ENCODE measurements around the gene CHAF1B. TPM values are rescaled to one million over a fixed set of nuclear protein-coding genes. Genes with fewer than 3 reads are reported as not detected.

The CHAF1B gene
- total and polyA plus RNA-seq, 5 donors from 2014 or later, result 1.4 to 10.0 (median 3.4) TPM

DNA sequence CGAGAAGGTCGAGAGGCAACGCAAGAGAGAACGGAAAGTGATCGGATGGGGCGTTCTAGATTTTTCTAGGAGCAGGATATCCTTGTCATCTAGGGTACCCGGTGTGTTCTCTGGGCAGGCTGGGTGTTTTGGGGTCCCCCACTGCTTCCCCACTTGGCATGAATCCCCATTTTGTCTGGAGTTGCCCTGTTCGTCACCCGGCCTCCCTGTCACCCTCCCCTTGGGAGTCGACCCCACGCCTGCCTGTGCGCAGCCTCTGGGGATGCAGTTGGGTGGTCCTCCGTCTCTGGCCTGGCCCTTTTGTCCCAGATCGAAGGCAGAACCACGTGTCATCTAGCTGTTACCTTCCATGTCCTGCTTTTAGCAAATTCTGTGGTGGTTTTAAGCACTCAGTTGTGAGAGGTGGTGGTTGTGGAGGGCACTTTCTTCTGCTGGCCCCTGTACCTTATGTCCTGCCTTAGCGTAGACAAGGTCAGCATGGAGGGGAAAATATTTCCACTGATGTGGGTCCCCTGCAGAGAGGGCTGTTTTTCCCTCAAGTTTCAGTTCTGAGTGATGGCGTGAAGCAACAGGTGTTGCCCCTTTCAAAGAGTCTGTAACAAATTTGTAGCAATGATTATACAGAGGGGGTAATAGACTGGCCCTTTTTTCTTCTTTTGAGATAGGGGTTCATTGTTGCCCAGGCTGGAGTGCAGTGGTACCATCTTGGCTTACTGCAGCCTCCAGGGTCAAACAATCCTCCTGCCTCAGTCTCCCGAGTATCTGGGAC is 35.6 kb downstream of the CHAF1B start:
- Mint-ChIP-seq H3K4me3 (no peak overlapping the region), H3K27ac (peak overlapping the region in 2 of 3 donors; percentile 32 to 62), H3K4me1 (no peaks in the 10 kb centered on the region), H3K9me3 (no peaks in the 10 kb centered on the region), H3K27me3 (no peaks in the 10 kb centered on the region), H3K36me3 (peaks cover 5% of the 10 kb centered on the region)
- Histone ChIP-seq H3K4me1 (ENCODE audit: control insufficient read depth, insufficient read depth, low read length, poor library complexity, severe bottlenecking) (no peaks in the 10 kb centered on the region), H3K9me3 (ENCODE audit: control insufficient read depth in 2 of 2, low read length in 2 of 2) (no peaks in the 10 kb centered on the region), H3K4me3 (ENCODE audit: low read depth, low read length) (no peak overlapping the region), H3K27me3 (ENCODE audit: control insufficient read depth, insufficient read depth, low read length) (no peaks in the 10 kb centered on the region), H3K27ac (ENCODE audit: insufficient read depth, low read length, poor library complexity, severe bottlenecking) (no peak overlapping the region), H3K36me3 (ENCODE audit: control insufficient read depth, insufficient read depth, low read length) (peaks cover 7% of the 10 kb centered on the region)
- no peak for DNase-seq
- no peak for ATAC-seq (ENCODE audit: low read depth in 2 of 2)

DNA sequence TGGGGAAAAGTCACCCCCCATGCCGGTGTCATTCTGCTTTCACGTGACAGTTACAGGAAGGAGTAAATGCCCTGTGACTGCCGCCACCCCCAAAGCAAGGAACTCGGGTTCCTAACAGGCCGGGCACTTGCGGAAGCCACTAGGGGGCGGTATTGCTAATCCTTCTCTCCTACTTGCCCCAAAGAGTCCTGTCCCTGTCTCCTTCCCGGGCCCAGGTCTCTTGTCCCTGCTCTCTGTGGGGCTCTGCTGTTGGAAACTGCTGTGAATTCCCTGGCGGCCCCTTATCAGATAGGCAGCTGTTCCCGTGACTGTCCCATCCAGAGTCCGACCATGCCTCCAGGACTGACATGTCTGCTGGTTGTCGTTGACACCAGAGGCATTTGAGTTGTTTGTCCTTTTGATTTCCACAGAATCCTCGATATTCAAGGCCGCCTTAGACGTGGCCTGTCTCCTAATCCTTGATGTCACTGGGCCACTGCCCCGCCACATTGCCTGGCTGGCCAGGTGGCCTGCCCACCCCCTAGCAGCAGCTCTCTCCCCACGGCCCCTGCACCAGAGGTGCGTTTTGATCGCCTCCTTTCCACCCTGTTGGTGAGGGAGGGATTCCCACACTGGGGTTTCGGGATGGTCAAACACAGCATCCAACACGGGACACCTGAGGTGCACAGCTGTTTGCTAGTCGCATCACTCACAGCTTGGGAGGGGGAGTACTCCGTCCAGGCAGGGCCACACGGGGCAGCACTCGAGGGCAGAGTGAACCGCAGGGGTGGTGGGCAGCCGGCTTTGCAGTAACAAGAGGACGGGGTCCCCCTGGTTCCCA is 37.3 kb downstream of the CHAF1B start:
- Mint-ChIP-seq H3K4me1 (no peaks in the 10 kb centered on the region), H3K4me3 (no peak overlapping the region), H3K27me3 (no peaks in the 10 kb centered on the region), H3K9me3 (no peaks in the 10 kb centered on the region), H3K36me3 (no peaks in the 10 kb centered on the region), H3K27ac (no peak overlapping the region)
- H3K4me1 ChIP-seq (ENCODE audit: control insufficient read depth, insufficient read depth, low read length, poor library complexity, severe bottlenecking), result no peaks in the 10 kb centered on the region
- no peak overlapping the region for H3K4me3 ChIP-seq (ENCODE audit: low read depth, low read length)
- H3K27me3 ChIP-seq (ENCODE audit: control insufficient read depth, insufficient read depth, low read length), result no peaks in the 10 kb centered on the region
- DNase-seq (peak in 1 of 3 donors; percentile 47), ATAC-seq (ENCODE audit: low read depth in 2 of 2) (no peak)
- H3K36me3 ChIP-seq (ENCODE audit: control insufficient read depth, insufficient read depth, low read length), result no peaks in the 10 kb centered on the region
- no peaks in the 10 kb centered on the region for H3K9me3 ChIP-seq (ENCODE audit: control insufficient read depth in 2 of 2, low read length in 2 of 2)
- no peak overlapping the region for H3K27ac ChIP-seq (ENCODE audit: insufficient read depth, low read length, poor library complexity, severe bottlenecking)

DNA sequence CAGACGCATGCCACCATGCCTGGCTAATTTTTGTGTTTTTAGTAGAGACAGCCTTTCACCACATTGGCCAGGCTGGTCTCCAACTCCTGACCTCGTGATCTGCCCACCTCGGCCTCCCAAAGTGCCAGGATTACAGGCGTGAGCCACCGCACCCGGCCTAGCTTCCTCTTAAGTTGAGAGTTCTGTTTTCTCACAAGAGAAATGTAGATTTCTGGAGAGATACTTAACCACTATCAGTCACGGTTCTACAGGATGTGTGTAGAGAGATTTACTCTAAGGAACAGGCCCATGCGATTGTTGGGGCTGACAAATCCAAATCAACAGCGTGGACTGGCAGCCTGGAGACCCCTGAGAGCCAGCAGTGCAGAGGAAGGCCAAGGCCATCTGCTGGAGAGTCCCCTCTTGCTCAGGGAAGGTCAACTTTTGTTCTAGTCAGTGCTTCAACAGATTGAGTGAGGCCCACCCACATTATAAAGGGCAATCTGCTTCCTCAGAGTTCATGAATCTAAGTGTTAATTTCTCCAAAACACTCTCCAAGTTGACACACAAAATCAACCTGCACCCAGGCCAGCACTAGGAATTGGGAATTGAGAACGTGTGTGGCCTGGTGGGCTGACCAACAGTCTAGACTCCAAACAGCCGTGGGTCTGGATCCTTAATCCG is 38.7 kb downstream of the CHAF1B start:
- no peak overlapping the region for H3K27ac Mint-ChIP-seq
- H3K9me3 Mint-ChIP-seq, result no peaks in the 10 kb centered on the region
- no peaks in the 10 kb centered on the region for H3K4me1 Mint-ChIP-seq

DNA sequence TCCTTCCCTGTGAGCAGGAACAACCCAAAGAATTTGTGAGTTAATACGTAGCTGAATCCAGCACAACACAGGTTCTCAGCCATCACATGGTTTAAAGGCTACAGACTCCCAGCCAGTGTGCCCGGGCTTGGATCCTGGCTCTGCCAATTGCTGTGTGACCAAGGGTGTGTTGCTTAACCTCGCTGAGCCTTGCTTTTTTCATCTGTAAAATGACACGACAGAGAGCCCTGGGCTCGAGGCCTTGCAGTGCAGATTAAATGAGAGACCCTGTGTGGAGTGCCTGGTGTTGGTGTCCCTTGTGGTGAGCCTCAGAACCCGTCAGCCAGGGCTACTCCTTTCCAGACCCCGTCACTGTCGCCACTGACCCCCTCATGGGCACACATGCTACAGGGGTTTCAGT is 39.4 kb downstream of the CHAF1B start:
- Histone ChIP-seq H3K27ac (ENCODE audit: insufficient read depth, low read length, poor library complexity, severe bottlenecking) (no peak overlapping the region), H3K4me1 (ENCODE audit: control insufficient read depth, insufficient read depth, low read length, poor library complexity, severe bottlenecking) (no peaks in the 10 kb centered on the region), H3K9me3 (ENCODE audit: control insufficient read depth in 2 of 2, low read length in 2 of 2) (no peaks in the 10 kb centered on the region), H3K27me3 (ENCODE audit: control insufficient read depth, insufficient read depth, low read length) (no peaks in the 10 kb centered on the region), H3K36me3 (ENCODE audit: control insufficient read depth, insufficient read depth, low read length) (no peaks in the 10 kb centered on the region), H3K4me3 (ENCODE audit: low read depth, low read length) (no peak overlapping the region)
- Mint-ChIP-seq H3K4me1 (no peaks in the 10 kb centered on the region), H3K36me3 (no peaks in the 10 kb centered on the region), H3K27ac (no peak overlapping the region), H3K27me3 (no peaks in the 10 kb centered on the region), H3K4me3 (no peak overlapping the region), H3K9me3 (no peaks in the 10 kb centered on the region)
- no peak for ATAC-seq (ENCODE audit: low read depth in 2 of 2)
- no peak for DNase-seq

More for the DNA sequence above, 38.7 kb downstream of the CHAF1B start:
- DNase-seq (peak in 1 of 3 donors; percentile 20), ATAC-seq (ENCODE audit: low read depth in 2 of 2) (no peak)
- Mint-ChIP-seq H3K27me3 (no peaks in the 10 kb centered on the region), H3K36me3 (no peaks in the 10 kb centered on the region), H3K4me3 (no peak overlapping the region)
- H3K27me3 ChIP-seq (ENCODE audit: control insufficient read depth, insufficient read depth, low read length), result no peaks in the 10 kb centered on the region
- H3K9me3 ChIP-seq (ENCODE audit: control insufficient read depth in 2 of 2, low read length in 2 of 2), result no peaks in the 10 kb centered on the region
- no peak overlapping the region for H3K4me3 ChIP-seq (ENCODE audit: low read depth, low read length)
- H3K4me1 ChIP-seq (ENCODE audit: control insufficient read depth, insufficient read depth, low read length, poor library complexity, severe bottlenecking), result no peaks in the 10 kb centered on the region
- no peak overlapping the region for H3K27ac ChIP-seq (ENCODE audit: insufficient read depth, low read length, poor library complexity, severe bottlenecking)
- no peaks in the 10 kb centered on the region for H3K36me3 ChIP-seq (ENCODE audit: control insufficient read depth, insufficient read depth, low read length)

DNA sequence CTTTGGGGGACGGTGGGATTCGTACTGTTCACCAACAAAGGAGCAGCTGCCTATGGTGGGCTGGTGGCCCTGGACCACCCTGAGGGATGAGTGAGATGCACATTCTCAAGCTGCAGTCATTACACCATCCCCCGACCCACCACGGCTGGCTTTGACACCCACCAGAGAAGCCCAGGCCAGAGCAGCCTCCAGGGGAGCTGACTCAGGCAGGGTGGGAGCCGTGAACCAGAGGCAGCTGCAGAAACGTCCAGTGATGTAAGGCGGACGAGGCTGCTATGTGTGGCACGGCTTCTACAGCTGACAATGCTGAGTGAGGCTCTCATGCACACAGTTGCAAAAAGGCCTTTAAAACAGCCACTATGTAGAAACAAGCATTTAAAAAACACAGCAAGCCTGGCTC is 40.1 kb downstream of the CHAF1B start:
- Mint-ChIP-seq H3K4me3 (no peak overlapping the region), H3K36me3 (no peaks in the 10 kb centered on the region), H3K9me3 (no peaks in the 10 kb centered on the region), H3K27ac (no peak overlapping the region), H3K4me1 (peaks cover 0 to 7% (median 3%) of the 10 kb centered on the region in 4 donors), H3K27me3 (peaks cover 6% of the 10 kb centered on the region)
- DNase-seq (no peak), ATAC-seq (ENCODE audit: low read depth in 2 of 2) (no peak)
- Histone ChIP-seq H3K27ac (ENCODE audit: insufficient read depth, low read length, poor library complexity, severe bottlenecking) (no peak overlapping the region), H3K4me3 (ENCODE audit: low read depth, low read length) (no peak overlapping the region), H3K27me3 (ENCODE audit: control insufficient read depth, insufficient read depth, low read length) (no peaks in the 10 kb centered on the region), H3K9me3 (ENCODE audit: control insufficient read depth in 2 of 2, low read length in 2 of 2) (no peaks in the 10 kb centered on the region), H3K4me1 (ENCODE audit: control insufficient read depth, insufficient read depth, low read length, poor library complexity, severe bottlenecking) (peaks cover 6% of the 10 kb centered on the region), H3K36me3 (ENCODE audit: control insufficient read depth, insufficient read depth, low read length) (no peaks in the 10 kb centered on the region)

DNA sequence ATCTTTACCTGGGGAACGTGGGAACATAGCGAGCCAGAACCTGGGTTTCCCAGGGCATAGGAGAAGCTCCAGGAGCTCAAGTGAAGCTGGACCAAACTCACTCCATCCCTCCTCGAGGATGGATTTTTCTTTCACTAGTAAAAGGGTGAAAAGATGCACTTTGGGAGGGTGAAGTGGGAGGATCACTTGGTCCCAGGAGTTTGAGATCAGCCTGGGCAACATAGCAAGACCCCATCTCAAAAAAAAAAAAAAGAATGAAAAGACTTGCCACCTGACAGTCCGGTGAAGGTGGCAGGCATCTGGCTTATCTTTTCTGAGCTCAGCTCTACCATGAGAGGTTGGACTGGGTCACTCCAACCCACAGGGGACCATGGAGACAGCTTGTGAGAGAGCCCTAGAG is 42.3 kb downstream of the CHAF1B start:
- ATAC-seq (ENCODE audit: low read depth in 2 of 2), result no peak
- Histone ChIP-seq H3K9me3 (ENCODE audit: control insufficient read depth in 2 of 2, low read length in 2 of 2) (no peaks in the 10 kb centered on the region), H3K36me3 (ENCODE audit: control insufficient read depth, insufficient read depth, low read length) (no peaks in the 10 kb centered on the region), H3K4me3 (ENCODE audit: low read depth, low read length) (no peak overlapping the region), H3K4me1 (ENCODE audit: control insufficient read depth, insufficient read depth, low read length, poor library complexity, severe bottlenecking) (peaks cover 6% of the 10 kb centered on the region), H3K27me3 (ENCODE audit: control insufficient read depth, insufficient read depth, low read length) (peaks cover 2% of the 10 kb centered on the region), H3K27ac (ENCODE audit: insufficient read depth, low read length, poor library complexity, severe bottlenecking) (no peak overlapping the region)
- no peak overlapping the region for H3K4me3 Mint-ChIP-seq
- H3K36me3 Mint-ChIP-seq, result no peaks in the 10 kb centered on the region
- no peak overlapping the region for H3K27ac Mint-ChIP-seq
- no peak for DNase-seq
- peaks cover 12% of the 10 kb centered on the region for H3K27me3 Mint-ChIP-seq
- no peaks in the 10 kb centered on the region for H3K9me3 Mint-ChIP-seq
- peaks cover 0 to 12% (median 5%) of the 10 kb centered on the region in 4 donors for H3K4me1 Mint-ChIP-seq

DNA sequence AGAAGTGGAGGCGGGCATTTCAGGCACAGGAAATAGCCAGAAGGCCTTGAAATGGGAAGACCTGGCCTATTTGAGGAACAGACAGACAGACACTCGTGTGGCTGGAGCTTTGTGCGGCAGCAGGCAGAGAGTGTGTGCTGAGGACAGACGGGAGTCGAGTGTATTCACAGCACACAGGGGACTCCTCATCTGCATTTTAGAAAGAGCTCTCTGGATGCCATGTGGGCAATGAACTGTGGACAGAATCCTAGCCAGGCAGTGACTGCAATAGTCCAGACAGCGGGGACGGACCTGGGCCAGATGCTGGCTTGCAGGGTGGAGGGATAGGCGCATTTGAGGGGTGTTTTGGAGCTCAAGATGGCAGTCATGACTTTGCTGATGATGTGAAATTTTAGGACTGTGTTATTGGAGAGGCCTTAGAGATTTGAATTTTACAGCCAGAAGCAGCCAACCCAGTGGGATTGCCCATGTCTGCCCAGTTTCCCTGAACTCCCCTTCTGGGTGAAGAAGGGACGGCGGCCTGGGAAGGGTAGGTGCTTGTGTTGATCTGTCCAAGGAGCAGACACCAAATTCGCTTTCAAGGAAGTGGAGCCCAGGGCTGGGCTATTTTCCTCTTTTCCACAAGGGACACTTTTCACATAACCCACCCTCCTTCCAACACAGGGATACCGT is 43.7 kb downstream of the CHAF1B start:
- Mint-ChIP-seq H3K4me3 (peak overlapping the region in 3 of 4 donors; percentile 15 to 49 (median 29)), H3K27ac (peak overlapping the region in 2 of 3 donors; percentile 38 to 42), H3K27me3 (peaks cover 13% of the 10 kb centered on the region), H3K4me1 (peaks cover 0 to 12% (median 5%) of the 10 kb centered on the region in 4 donors), H3K36me3 (no peaks in the 10 kb centered on the region), H3K9me3 (no peaks in the 10 kb centered on the region)
- no peak overlapping the region for H3K4me3 ChIP-seq (ENCODE audit: low read depth, low read length)
- ATAC-seq (ENCODE audit: low read depth in 2 of 2) (no peak), DNase-seq (no peak)
- no peaks in the 10 kb centered on the region for H3K9me3 ChIP-seq (ENCODE audit: control insufficient read depth in 2 of 2, low read length in 2 of 2)
- H3K36me3 ChIP-seq (ENCODE audit: control insufficient read depth, insufficient read depth, low read length), result no peaks in the 10 kb centered on the region
- peaks cover 2% of the 10 kb centered on the region for H3K27me3 ChIP-seq (ENCODE audit: control insufficient read depth, insufficient read depth, low read length)
- no peak overlapping the region for H3K27ac ChIP-seq (ENCODE audit: insufficient read depth, low read length, poor library complexity, severe bottlenecking)
- H3K4me1 ChIP-seq (ENCODE audit: control insufficient read depth, insufficient read depth, low read length, poor library complexity, severe bottlenecking), result peaks cover 6% of the 10 kb centered on the region
